K562 (cell line): ENCODE measurements around the gene GPC3. TPM values are rescaled to one million over a fixed set of nuclear protein-coding genes. Genes with fewer than 3 reads are reported as not detected.

Experiments used
- ATAC-seq: fragments of 200-7000 bp; cut with Tn5 transposase; 3 replicates; pipeline ENCODE4 v1.9.1; 2020; ENCODE audit warnings: moderate library complexity
- BruUV-seq: library from RNA; stranded (reverse); fragments of 400-500 nt; replicated peaks from 2 replicates; lab custom pipeline; 2021; lab: Mats Ljungman, UMichigan
- CTCF ChIA-PET: fragments of 300-600 bp; formaldehyde crosslinking; extraction: SDS; loops from one replicate; lab custom pipeline; 2021; ENCODE audit warnings: low intra/inter-chr PET ratio; lab: Yijun Ruan, JAX
- POLR2A ChIA-PET: fragments of 300-600, 350-650 bp; sonication (Branson Sonifier 250); formaldehyde crosslinking; extraction: SDS; loops from one replicate; lab custom pipeline; 2021; ENCODE audit warnings: antibody characterized with exemption, inconsistent platforms; lab: Yijun Ruan, JAX
- DNase-seq, 4 experiments: peaks; one replicate each; pipeline versions ENCODE4 v3.0.0 to v3.0.0-alpha.2; 2011 to 2018; ENCODE audit warnings: low spot score in 3 of 4, mixed read lengths in 3 of 4; ENCODE audit errors: extremely low read depth in 1 of 4
- FAIRE-seq: peaks from 2 replicates; lab custom pipeline; 2011; peaks lifted over from hg19 to GRCh38; lab: Jason Lieb, UNC
- H2AFZ ChIP-seq: 2 replicates; pipeline ENCODE4 v1.6.0; 2011; ENCODE audit warnings: low read depth, low read length, control low read depth, inconsistent platforms
- H3K27ac ChIP-seq: fragments of 200-600 bp; 3 replicates; pipeline ENCODE4 v1.8.0; 2011; ENCODE audit warnings: low read depth, mild to moderate bottlenecking, control low read depth, inconsistent platforms, low read length, moderate library complexity, mixed read lengths; ENCODE audit errors: extremely low read depth
- H3K27me3 ChIP-seq, 2 experiments: fragments of 300-600 bp in 1 of 2; 2 replicates in 1 of 2; 3 replicates in 1 of 2; pipeline versions ENCODE4 v1.6.0 to v1.8.0; 2011; ENCODE audit warnings: inconsistent platforms in 2 of 2, low read length in 2 of 2, mild to moderate bottlenecking in 1 of 2, mixed read lengths in 1 of 2, moderate library complexity in 1 of 2; ENCODE audit not compliant: control insufficient read depth in 2 of 2, insufficient read depth in 2 of 2
- H3K36me3 ChIP-seq: fragments of 300-600 bp; 3 replicates; pipeline ENCODE4 v1.8.0; 2011; ENCODE audit warnings: mild to moderate bottlenecking, low read length, inconsistent platforms; ENCODE audit not compliant: control insufficient read depth, insufficient read depth
- H3K4me1 ChIP-seq, 2 experiments: fragments of 200-600 bp in 1 of 2; replicated peaks in 1 of 2; 2 replicates in 1 of 2; 3 replicates in 1 of 2; pipeline versions ENCODE4 v1.5.1 to v1.8.0; 2011; ENCODE audit warnings: inconsistent platforms in 2 of 2, low read length in 2 of 2, mild to moderate bottlenecking in 1 of 2, mixed read lengths in 1 of 2, moderate library complexity in 1 of 2; ENCODE audit not compliant: control insufficient read depth in 2 of 2, insufficient read depth in 2 of 2
- H3K4me2 ChIP-seq: 2 replicates; pipeline ENCODE4 v1.6.1; 2011; ENCODE audit warnings: low read length, control low read depth, inconsistent platforms, mixed read lengths; ENCODE audit not compliant: insufficient read depth
- H3K4me3 ChIP-seq: fragments of 200-600 bp; sonication (generic), shearing (Covaris generic); 2 replicates; pipeline ENCODE4 v1.5.1; 2016; ENCODE audit warnings: control low read depth, inconsistent platforms
- H3K79me2 ChIP-seq: fragments of 200-600 bp; 3 replicates; pipeline ENCODE4 v1.8.0; 2011; ENCODE audit warnings: low read length, inconsistent platforms; ENCODE audit not compliant: control insufficient read depth, insufficient read depth
- H3K9ac ChIP-seq, 2 experiments: 2 replicates each; pipeline versions ENCODE4 v1.6.0 to v1.6.1; 2011; ENCODE audit warnings: low read depth in 2 of 2, low read length in 2 of 2, control low read depth in 1 of 2, inconsistent platforms in 1 of 2, mild to moderate bottlenecking in 1 of 2, mixed read lengths in 1 of 2; ENCODE audit not compliant: insufficient read depth in 1 of 2
- H3K9me1 ChIP-seq: one replicate; pipeline ENCODE4 v1.6.0; 2011; ENCODE audit warnings: inconsistent platforms, mild to moderate bottlenecking, low read length, moderate library complexity; ENCODE audit not compliant: control insufficient read depth, insufficient read depth
- H3K9me3 ChIP-seq: replicated peaks from 2 replicates; pipeline ENCODE4 v1.5.1; 2011; ENCODE audit warnings: low read depth, low read length, inconsistent platforms; ENCODE audit not compliant: control insufficient read depth, insufficient read depth
- H4K20me1 ChIP-seq: replicated peaks from 2 replicates; pipeline ENCODE4 v1.6.1; 2011; ENCODE audit warnings: low read length, inconsistent platforms, mixed read lengths; ENCODE audit not compliant: control insufficient read depth, insufficient read depth
- ASH1L ChIP-seq: fragments of 450-650 bp; IDR thresholded peaks from 2 replicates; pipeline ENCODE4 v1.6.1; 2018; ENCODE audit warnings: borderline replicate concordance, mild to moderate bottlenecking, low read depth; ENCODE audit not compliant: partially characterized antibody
- ELF1 ChIP-seq: fragments of 200-800 bp; sonication (Bioruptor generic); IDR thresholded peaks from 2 replicates; pipeline ENCODE4 v1.6.1; 2016; ENCODE audit warnings: missing genetic modification characterization, missing compliant biosample characterization
- GTF2F1 ChIP-seq: IDR thresholded peaks from 2 replicates; pipeline ENCODE4 v1.6.1; 2011; ENCODE audit warnings: low read depth, low read length, improper control_type of control experiment
- HSF4 ChIP-seq: fragments of 250-450 bp; sonication (Bioruptor Pico); IDR thresholded peaks from 2 replicates; pipeline ENCODE4 v2.1.2; 2022; ENCODE audit warnings: mild to moderate bottlenecking, moderate library complexity, borderline replicate concordance
- JUNB ChIP-seq: fragments of 450-650 bp; formaldehyde crosslinking; conservative IDR thresholded peaks from 2 replicates; pipeline ENCODE4 v1.4.0; 2020; ENCODE audit warnings: mild to moderate bottlenecking
- MECOM ChIP-seq: fragments of 250-450 bp; sonication (Bioruptor Pico); IDR thresholded peaks from 2 replicates; pipeline ENCODE4 v1.8.0; 2022; ENCODE audit warnings: inconsistent platforms
- NFE2 ChIP-seq: IDR thresholded peaks from 2 replicates; pipeline ENCODE4 v1.6.1; 2014; ENCODE audit warnings: antibody characterized with exemption, low read depth
- NFE2L1 ChIP-seq: fragments of 450-650 bp; IDR thresholded peaks from 2 replicates; pipeline ENCODE4 v1.6.1; 2016; ENCODE audit warnings: missing genetic modification characterization, low read depth, mild to moderate bottlenecking, missing compliant biosample characterization, moderate library complexity, borderline replicate concordance
- NR2C1 ChIP-seq, 2 experiments: fragments of 450-650 bp; IDR thresholded peaks; 2 replicates each; pipeline ENCODE4 v1.6.1; 2017; ENCODE audit warnings: mild to moderate bottlenecking in 2 of 2, antibody characterized with exemption in 1 of 2, inconsistent platforms in 1 of 2, missing compliant biosample characterization in 1 of 2, missing genetic modification characterization in 1 of 2
- RBM39 ChIP-seq: fragments of 200-400 bp; formaldehyde crosslinking; optimal IDR thresholded peaks from 2 replicates; pipeline ENCODE3; 2018; ENCODE audit warnings: low read depth, low read length
- SMAD4 ChIP-seq: fragments of 250-450 bp; sonication (Bioruptor Pico); conservative IDR thresholded peaks from 2 replicates; pipeline ENCODE4 v1.8.0; 2021; ENCODE audit warnings: inconsistent platforms, mild to moderate bottlenecking, moderate library complexity
- SRSF1 ChIP-seq: fragments of 200-400 bp; formaldehyde crosslinking; IDR thresholded peaks from 2 replicates; pipeline ENCODE4 v1.6.1; 2017; ENCODE audit warnings: mild to moderate bottlenecking, low read depth, low read length, moderate library complexity
- STAT5A ChIP-seq: IDR thresholded peaks from 2 replicates; pipeline ENCODE4 v1.6.1; 2012; ENCODE audit warnings: low read length, inconsistent platforms, borderline replicate concordance
- TBL1XR1 ChIP-seq, 2 experiments: IDR thresholded peaks; 2 replicates each; pipeline ENCODE4 v1.6.1; 2012; ENCODE audit warnings: improper control_type of control experiment in 2 of 2, low read length in 2 of 2, mild to moderate bottlenecking in 1 of 2
- ZNF174 ChIP-seq: fragments of 250-450 bp; sonication (Bioruptor Pico); IDR thresholded peaks from 2 replicates; pipeline ENCODE4 v1.4.0; 2020; ENCODE audit warnings: mild to moderate bottlenecking
- ZNF316 ChIP-seq: fragments of 450-650 bp; IDR thresholded peaks from 2 replicates; pipeline ENCODE4 v1.6.1; 2016
- WGBS: fragments of 100-300 bp; shearing (Covaris generic); methylation state at CpG from one replicate; pipeline ENCODE4 v1.1.6; 2016; ENCODE audit warnings: low coverage, mixed read lengths; ENCODE audit not compliant: insufficient coverage; ENCODE audit errors: missing lambda C conversion rate; 5-methylcytosine and 5-hydroxymethylcytosine counted together
- in situ Hi-C: fragments of 300-500 bp; cut with MboI; formaldehyde crosslinking; loops from 4 replicates; pipeline ENCODE4 v1.15.0; 2018; ENCODE audit warnings: inconsistent platforms, mixed read lengths
- intact Hi-C: fragments of 100-400 bp; cut with micrococcal nuclease; formaldehyde crosslinking; loops from 2 replicates; pipeline ENCODE4 v1.14.2; 2022
- polyA plus RNA-seq, 8 experiments: library from polyadenylated mRNA; depleted of rRNA in 4 of 8; stranded (reverse) in 5 of 8; unstranded in 3 of 8; fragments of >200 nt; fragmentation: Nextera tagmentation in 2 of 8; fragmentation: Illumina TruSeq in 1 of 8; extraction: Ambion mirVana in 2 of 8; extraction: Trizol in 1 of 8; gene quantifications; 2 replicates each; pipeline versions ENCODE4 v1.2.1 to v1.2.3, GENCODE V29; 2011 to 2014; ENCODE audit warnings: inconsistent platforms in 1 of 8, missing spikeins in 1 of 8
- total RNA-seq, 7 experiments: library from RNA; depleted of rRNA in 6 of 7; stranded (reverse); fragments of >200 nt in 6 of 7; fragmentation: Illumina TruSeq in 2 of 7; extraction: Trizol in 2 of 7; gene quantifications; 2 replicates each; pipeline versions ENCODE4 v1.2.1 to v1.2.3, GENCODE V29; 2011 to 2021; ENCODE audit warnings: low replicate concordance in 1 of 7
- TF ChIP-seq, protein P1 (sequence below): sonication (generic); formaldehyde crosslinking; IDR thresholded peaks from 2 replicates; pipeline ENCODE4 v1.8.0; 2022; ENCODE audit warnings: missing genetic modification reagents, mild to moderate bottlenecking, borderline replicate concordance
- TF ChIP-seq, protein P2 (sequence below): fragments of 450-650 bp; IDR thresholded peaks from 2 replicates; pipeline ENCODE4 v1.6.1; 2017; ENCODE audit warnings: antibody characterized with exemption, mild to moderate bottlenecking

Gene GPC3
- total and polyA plus RNA-seq, 9 of the 15 experiments (the other 6 are each of a cell fraction or from before 2014, with no cell fraction given): 0.42 TPM; not detected in 8

DNA sequence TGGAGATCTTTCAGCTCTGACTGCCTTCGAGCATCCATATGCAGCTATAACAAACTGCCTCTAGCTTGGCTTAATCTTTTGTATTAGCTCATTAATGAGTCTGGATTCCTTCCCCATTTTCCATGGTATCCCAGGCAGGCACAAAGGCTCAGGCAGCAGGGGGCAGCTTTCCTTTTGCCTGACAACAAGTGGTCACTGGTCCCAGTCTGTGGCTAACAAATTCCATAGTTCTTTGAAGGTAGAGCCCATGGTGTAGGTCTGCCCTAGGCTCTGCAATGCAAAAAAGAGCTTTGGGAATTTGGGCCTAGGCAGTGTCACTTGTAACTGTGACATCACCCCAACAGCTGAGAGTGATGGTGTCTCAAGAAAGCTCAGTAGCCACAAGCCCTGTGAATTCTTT, 335.7 kb downstream of the GPC3 start:
- Histone ChIP-seq H4K20me1 (no peaks in the 10 kb centered on the region), H3K9me1 (no peaks in the 10 kb centered on the region)
- ATAC-seq: no peak
- TF ChIP-seq, protein P1, sequence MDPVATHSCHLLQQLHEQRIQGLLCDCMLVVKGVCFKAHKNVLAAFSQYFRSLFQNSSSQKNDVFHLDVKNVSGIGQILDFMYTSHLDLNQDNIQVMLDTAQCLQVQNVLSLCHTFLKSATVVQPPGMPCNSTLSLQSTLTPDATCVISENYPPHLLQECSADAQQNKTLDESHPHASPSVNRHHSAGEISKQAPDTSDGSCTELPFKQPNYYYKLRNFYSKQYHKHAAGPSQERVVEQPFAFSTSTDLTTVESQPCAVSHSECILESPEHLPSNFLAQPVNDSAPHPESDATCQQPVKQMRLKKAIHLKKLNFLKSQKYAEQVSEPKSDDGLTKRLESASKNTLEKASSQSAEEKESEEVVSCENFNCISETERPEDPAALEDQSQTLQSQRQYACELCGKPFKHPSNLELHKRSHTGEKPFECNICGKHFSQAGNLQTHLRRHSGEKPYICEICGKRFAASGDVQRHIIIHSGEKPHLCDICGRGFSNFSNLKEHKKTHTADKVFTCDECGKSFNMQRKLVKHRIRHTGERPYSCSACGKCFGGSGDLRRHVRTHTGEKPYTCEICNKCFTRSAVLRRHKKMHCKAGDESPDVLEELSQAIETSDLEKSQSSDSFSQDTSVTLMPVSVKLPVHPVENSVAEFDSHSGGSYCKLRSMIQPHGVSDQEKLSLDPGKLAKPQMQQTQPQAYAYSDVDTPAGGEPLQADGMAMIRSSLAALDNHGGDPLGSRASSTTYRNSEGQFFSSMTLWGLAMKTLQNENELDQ (CRISPR knock-in tag): no peak
- TF ChIP-seq SMAD4 (CRISPR knock-in tag) (no peak), STAT5A (no peak), SRSF1 (no peak), RBM39 (no peak), MECOM (no peak), JUNB (CRISPR knock-in tag) (no peak), ZNF174 (CRISPR knock-in tag) (no peak), NFE2 (no peak), TBL1XR1 (IDR thresholded peaks at IDR 0.05; ENCODE audit: low read length in 2 of 2) (no peak), GTF2F1 (no peak), ELF1 (tag) (no peak), HSF4 (no peak), ZNF316 (no peak), NFE2L1 (tag) (no peak), ASH1L (no peak), NR2C1 (IDR thresholded peaks at IDR 0.05) (no peak), NR2C1 (tag; IDR thresholded peaks at IDR 0.05) (no peak)
- TF ChIP-seq, protein P2, sequence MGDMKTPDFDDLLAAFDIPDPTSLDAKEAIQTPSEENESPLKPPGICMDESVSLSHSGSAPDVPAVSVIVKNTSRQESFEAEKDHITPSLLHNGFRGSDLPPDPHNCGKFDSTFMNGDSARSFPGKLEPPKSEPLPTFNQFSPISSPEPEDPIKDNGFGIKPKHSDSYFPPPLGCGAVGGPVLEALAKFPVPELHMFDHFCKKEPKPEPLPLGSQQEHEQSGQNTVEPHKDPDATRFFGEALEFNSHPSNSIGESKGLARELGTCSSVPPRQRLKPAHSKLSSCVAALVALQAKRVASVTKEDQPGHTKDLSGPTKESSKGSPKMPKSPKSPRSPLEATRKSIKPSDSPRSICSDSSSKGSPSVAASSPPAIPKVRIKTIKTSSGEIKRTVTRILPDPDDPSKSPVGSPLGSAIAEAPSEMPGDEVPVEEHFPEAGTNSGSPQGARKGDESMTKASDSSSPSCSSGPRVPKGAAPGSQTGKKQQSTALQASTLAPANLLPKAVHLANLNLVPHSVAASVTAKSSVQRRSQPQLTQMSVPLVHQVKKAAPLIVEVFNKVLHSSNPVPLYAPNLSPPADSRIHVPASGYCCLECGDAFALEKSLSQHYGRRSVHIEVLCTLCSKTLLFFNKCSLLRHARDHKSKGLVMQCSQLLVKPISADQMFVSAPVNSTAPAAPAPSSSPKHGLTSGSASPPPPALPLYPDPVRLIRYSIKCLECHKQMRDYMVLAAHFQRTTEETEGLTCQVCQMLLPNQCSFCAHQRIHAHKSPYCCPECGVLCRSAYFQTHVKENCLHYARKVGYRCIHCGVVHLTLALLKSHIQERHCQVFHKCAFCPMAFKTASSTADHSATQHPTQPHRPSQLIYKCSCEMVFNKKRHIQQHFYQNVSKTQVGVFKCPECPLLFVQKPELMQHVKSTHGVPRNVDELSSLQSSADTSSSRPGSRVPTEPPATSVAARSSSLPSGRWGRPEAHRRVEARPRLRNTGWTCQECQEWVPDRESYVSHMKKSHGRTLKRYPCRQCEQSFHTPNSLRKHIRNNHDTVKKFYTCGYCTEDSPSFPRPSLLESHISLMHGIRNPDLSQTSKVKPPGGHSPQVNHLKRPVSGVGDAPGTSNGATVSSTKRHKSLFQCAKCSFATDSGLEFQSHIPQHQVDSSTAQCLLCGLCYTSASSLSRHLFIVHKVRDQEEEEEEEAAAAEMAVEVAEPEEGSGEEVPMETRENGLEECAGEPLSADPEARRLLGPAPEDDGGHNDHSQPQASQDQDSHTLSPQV: no peak
- TF ChIP-seq, all 486 proteins: peak for 0
- intact Hi-C loops: loop anchor here (10.0 kb wide), 1 partner anchor 155 kb away; no protein-coding TSS in a partner anchor
- H3K36me3 ChIP-seq: no peaks in the 10 kb centered on the region
- H3K9me3 ChIP-seq: no peaks in the 10 kb centered on the region
- FAIRE-seq (no peak), DNase-seq (no peak)
- no peaks in the 10 kb centered on the region for H3K79me2 ChIP-seq
- ChIA-PET CTCF (no interaction called here), POLR2A (no interaction called here)
- no peaks in the 10 kb centered on the region for H3K4me1 ChIP-seq
- no peaks in the 10 kb centered on the region for H3K27me3 ChIP-seq
- 0% methylated on average over 1 of the region's 1 CpG for WGBS
- no peak overlapping the region for H3K4me2 ChIP-seq
- no peak overlapping the region for H3K9ac ChIP-seq
- H3K27ac ChIP-seq: no peak overlapping the region
- no TSS peak for BruUV-seq
- in situ Hi-C loops: loop anchor here (25.0 kb wide), 1 partner anchor 662 kb away; no protein-coding TSS in a partner anchor
- H3K4me3 ChIP-seq: no peak overlapping the region
- no peak overlapping the region for H2AFZ ChIP-seq
